Lower lobe of right lung (tissue), 2 donors: ENCODE measurements around the gene NEURL1. TPM values are rescaled to one million over a fixed set of nuclear protein-coding genes. Genes with fewer than 3 reads are reported as not detected.
"Not testable (repeated sequence)": the region's sequence is repeated elsewhere in the genome, so short reads cannot be mapped to it uniquely, and the experiment has no call there.

ENCODE experiments used
- ATAC-seq, 2 donors: fragments of 200-7000 bp; cut with Tn5 transposase; one replicate each; pipeline ENCODE4 v1.9.1; 2020 to 2022; ENCODE audit warnings: mild to moderate bottlenecking in 2 of 2, moderate library complexity in 2 of 2
- DNase-seq: peaks from one replicate; pipeline ENCODE4 v3.0.0-alpha.2; 2020
- H3K27ac ChIP-seq: fragments of 200-600 bp; one replicate; pipeline ENCODE4 v1.8.0; 2022
- H3K27me3 ChIP-seq: fragments of 200-600 bp; one replicate; pipeline ENCODE4 v1.8.0; 2022; ENCODE audit warnings: low read depth
- H3K36me3 ChIP-seq: fragments of 200-600 bp; one replicate; pipeline ENCODE4 v1.8.0; 2022; ENCODE audit warnings: mild to moderate bottlenecking
- H3K4me1 ChIP-seq: fragments of 200-600 bp; one replicate; pipeline ENCODE4 v1.8.0; 2022
- H3K4me3 ChIP-seq: fragments of 200-600 bp; one replicate; pipeline ENCODE4 v1.8.0; 2022; ENCODE audit warnings: mild to moderate bottlenecking
- H3K9me3 ChIP-seq: fragments of 200-600 bp; one replicate; pipeline ENCODE4 v1.8.0; 2022
- intact Hi-C: fragments of 100-400 bp; cut with DNase I; formaldehyde crosslinking; loops from one replicate; pipeline ENCODE4 v1.11.0; 2022
- total RNA-seq: library from RNA; stranded (reverse); fragmentation: NEBNext Ultra II Directional; extraction: Animal tissue kit (Norgen Biotek cat#: 25700); gene quantifications from one replicate; pipeline ENCODE4 v1.2.1, GENCODE V29; 2021
- TF ChIP-seq, protein P1 (sequence below): fragments of 200-600 bp; IDR thresholded peaks from one replicate; pipeline ENCODE4 v1.8.0; 2022; ENCODE audit warnings: antibody characterized with exemption, mild to moderate bottlenecking
- donor health status: DM: no; HTN: yes; CAD: no; lungs with severe emphysema.

The NEURL1 gene
- total RNA-seq, 1 donor from 2014 or later, result 0.95 TPM

DNA sequence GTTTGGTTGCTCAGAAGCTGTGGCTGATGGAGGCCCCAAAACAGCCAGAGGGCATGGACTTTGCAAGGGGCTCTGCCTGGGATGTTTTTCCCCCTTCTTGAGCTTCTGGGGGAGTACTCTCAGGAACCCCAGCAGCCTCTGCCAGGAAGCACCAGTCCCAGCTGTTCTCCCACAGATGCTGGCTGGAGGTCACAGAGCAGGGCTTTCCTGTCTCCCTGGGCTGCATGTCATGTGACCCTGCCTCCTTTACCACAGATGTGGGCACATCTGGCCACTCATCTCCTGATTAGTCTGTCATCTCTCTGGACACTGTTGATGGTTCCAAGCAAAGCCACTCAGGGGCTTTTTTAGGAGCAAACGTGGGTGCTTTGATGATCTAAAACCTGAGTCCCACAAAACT lies 136.7 kb downstream of the NEURL1 start:
- Histone ChIP-seq H3K9me3 (no peaks in the 10 kb centered on the region), H3K4me1 (no peaks in the 10 kb centered on the region), H3K27me3 (no peaks in the 10 kb centered on the region), H3K4me3 (no peak overlapping the region), H3K36me3 (peaks cover 40% of the 10 kb centered on the region), H3K27ac (no peak overlapping the region)
- no peak for ATAC-seq
- intact Hi-C loops, result no loop called here
- TF ChIP-seq, protein P1, sequence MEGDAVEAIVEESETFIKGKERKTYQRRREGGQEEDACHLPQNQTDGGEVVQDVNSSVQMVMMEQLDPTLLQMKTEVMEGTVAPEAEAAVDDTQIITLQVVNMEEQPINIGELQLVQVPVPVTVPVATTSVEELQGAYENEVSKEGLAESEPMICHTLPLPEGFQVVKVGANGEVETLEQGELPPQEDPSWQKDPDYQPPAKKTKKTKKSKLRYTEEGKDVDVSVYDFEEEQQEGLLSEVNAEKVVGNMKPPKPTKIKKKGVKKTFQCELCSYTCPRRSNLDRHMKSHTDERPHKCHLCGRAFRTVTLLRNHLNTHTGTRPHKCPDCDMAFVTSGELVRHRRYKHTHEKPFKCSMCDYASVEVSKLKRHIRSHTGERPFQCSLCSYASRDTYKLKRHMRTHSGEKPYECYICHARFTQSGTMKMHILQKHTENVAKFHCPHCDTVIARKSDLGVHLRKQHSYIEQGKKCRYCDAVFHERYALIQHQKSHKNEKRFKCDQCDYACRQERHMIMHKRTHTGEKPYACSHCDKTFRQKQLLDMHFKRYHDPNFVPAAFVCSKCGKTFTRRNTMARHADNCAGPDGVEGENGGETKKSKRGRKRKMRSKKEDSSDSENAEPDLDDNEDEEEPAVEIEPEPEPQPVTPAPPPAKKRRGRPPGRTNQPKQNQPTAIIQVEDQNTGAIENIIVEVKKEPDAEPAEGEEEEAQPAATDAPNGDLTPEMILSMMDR, result no peak
- DNase-seq, result no peak

DNA sequence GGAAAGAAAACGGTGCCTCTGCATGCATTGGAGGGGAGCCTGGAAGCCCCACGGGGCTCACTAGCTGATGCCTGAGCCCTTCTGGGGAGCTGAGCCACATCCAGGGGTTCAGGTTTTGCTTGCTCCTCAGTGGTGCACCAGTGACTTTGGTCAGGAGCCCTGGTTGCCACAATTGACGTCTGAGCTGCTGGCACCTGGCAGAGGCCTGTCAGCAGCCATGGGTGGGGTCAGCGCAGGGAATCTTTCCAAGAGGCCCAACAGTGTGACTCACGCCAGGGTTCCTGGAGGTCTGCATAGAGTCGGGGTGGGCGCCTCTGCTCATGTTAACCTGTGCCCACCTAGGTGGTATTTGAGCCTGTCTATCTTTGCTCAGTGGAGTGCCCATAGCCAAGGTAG lies 138.7 kb downstream of the NEURL1 start:
- DNase-seq (no peak), ATAC-seq (no peak)
- TF ChIP-seq, protein P1, result no peak
- Histone ChIP-seq H3K36me3 (peaks cover 21% of the 10 kb centered on the region), H3K27ac (no peak overlapping the region), H3K4me1 (no peaks in the 10 kb centered on the region), H3K4me3 (no peak overlapping the region), H3K9me3 (no peaks in the 10 kb centered on the region), H3K27me3 (no peaks in the 10 kb centered on the region)
- intact Hi-C loops, result no loop called here

DNA sequence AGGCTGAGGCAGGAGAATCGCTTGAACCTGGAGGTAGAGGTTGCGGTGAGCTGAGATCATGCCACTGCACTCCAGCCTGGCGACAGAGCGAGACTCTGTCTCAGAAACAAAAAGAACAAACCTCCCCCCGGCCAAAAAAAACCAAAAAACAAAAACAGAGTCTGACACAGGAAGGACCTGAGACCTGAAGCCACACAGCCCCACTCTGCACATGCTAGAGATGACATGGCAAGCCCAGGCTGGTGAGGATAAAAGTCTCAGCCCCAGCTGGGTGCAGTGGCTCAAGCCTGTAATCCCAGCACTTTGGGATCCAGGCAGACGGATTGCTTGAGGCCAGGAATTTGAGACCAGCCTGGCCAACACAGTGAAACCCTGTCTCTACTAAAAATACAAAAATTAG lies 139.4 kb downstream of the NEURL1 start:
- H3K4me3 ChIP-seq, H3K27ac ChIP-seq, DNase-seq, H3K27me3 ChIP-seq, ATAC-seq, intact Hi-C loops, H3K9me3 ChIP-seq, H3K4me1 ChIP-seq: not testable (repeated sequence)
- H3K36me3 ChIP-seq, result peaks cover 15% of the 10 kb centered on the region

DNA sequence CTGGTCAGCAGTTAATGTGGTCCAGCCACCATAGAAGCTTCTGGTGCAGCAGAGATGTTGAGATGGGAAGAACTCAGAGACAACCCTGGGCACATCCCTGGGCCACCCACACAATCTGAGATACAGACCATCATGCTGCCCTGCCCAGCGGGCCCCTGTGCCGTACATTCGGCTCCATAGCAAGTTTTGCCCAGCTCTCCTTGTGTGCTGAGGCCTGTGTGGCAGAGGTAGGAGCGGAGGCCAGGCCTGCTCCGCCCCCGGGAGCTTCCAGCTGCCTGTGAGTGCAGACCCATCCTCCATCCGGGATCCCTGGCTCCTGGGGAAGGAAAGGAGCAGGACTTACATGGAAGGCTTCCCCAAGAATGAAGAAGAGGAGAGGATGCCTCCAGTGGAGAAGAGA lies 140.3 kb downstream of the NEURL1 start:
- no peak overlapping the region for H3K4me3 ChIP-seq
- TF ChIP-seq, protein P1, result no peak
- no peaks in the 10 kb centered on the region for H3K27me3 ChIP-seq
- intact Hi-C loops, result no loop called here
- peaks cover 13% of the 10 kb centered on the region for H3K36me3 ChIP-seq
- H3K4me1 ChIP-seq, result peaks cover 13% of the 10 kb centered on the region
- DNase-seq, result no peak
- ATAC-seq, result no peak
- H3K27ac ChIP-seq, result no peak overlapping the region
- no peaks in the 10 kb centered on the region for H3K9me3 ChIP-seq

DNA sequence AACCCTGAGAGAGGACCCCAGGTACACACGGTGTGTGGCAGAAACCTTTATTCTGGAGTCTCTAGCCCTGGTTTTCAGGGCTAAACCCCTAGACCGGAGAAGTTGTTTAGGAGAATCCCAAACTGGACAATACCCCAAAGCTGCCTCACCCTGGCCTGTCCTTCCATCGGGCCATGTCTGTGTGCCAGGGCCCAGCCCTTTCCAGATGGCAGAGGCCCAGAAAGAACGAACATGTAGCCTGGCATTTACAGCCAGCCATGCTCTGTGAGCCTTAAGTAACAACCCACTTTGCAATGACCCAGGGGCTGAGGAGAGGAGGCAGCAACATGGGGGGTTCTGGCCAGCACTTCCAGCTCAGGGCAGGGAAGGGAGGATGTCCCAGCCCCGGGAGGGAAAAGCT lies 142.1 kb downstream of the NEURL1 start:
- DNase-seq (no peak), ATAC-seq (no peak)
- H3K27me3 ChIP-seq, result no peaks in the 10 kb centered on the region
- TF ChIP-seq, protein P1, result no peak
- no peaks in the 10 kb centered on the region for H3K9me3 ChIP-seq
- no peak overlapping the region for H3K27ac ChIP-seq
- H3K4me3 ChIP-seq, result no peak overlapping the region
- H3K36me3 ChIP-seq, result peaks cover 13% of the 10 kb centered on the region
- intact Hi-C loops, result no loop called here
- H3K4me1 ChIP-seq, result peaks cover 13% of the 10 kb centered on the region

DNA sequence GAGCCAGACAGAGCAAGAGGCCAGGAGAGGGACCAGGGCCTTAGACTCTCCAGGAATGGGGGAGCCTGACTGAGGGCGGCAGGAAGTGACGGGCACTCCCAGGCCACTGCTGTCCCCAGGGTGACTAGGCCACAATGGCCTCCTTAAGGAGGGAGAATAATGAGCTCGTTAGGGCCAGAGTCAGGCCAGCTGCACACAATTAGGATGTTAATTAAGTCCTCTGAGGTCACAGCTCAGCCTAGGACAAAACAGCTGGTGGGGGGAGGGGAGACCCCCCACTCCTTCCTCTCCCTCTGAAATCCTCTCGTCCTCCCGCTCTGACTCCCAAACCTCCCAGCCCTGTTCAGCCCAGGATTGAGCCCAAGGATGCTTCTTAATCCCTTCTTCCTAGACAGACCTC lies 143.0 kb downstream of the NEURL1 start:
- Histone ChIP-seq H3K4me3 (no peak overlapping the region), H3K27me3 (no peaks in the 10 kb centered on the region), H3K9me3 (no peaks in the 10 kb centered on the region), H3K27ac (no peak overlapping the region), H3K36me3 (peaks cover 11% of the 10 kb centered on the region), H3K4me1 (peaks cover 13% of the 10 kb centered on the region)
- intact Hi-C loops, result no loop called here
- ATAC-seq (no peak), DNase-seq (no peak)
- TF ChIP-seq, protein P1, result no peak
